ENCODE data around the gene TCAP.

TCAP gene

GRCh38 chr17:39687546-39688474 is 22.7 kb downstream of the TCAP start, which contains the start of gene PGAP3:
Gene PGAP3 (minus strand): TSS chr17:39688057. CDS start chr17:39688014, 43 bp downstream.
- peaks cover 7% of the 10 kb centered on the region for H3K79me1 ChIP-seq (ENCODE audit: low read length)
- H2BK5ac ChIP-seq (ENCODE audit: low read depth, low read length, poor library complexity), result peak within 1 kb of the TSS; percentile 68
- no peaks in the 10 kb centered on the region for H3K9me3 ChIP-seq (ENCODE audit: insufficient read depth, low read depth, low read length)
- peaks cover 5% of the 10 kb centered on the region for H3K79me2 ChIP-seq (ENCODE audit: control insufficient read depth, insufficient read depth, low read length, poor library complexity)
- peak within 1 kb of the TSS; percentile 81 for H3K18ac ChIP-seq (ENCODE audit: low read length)
- H3K4me3 ChIP-seq (ENCODE audit: low read depth, low read length), result peak within 1 kb of the TSS; percentile 75
- peak within 1 kb of the TSS; percentile 97 for H4K8ac ChIP-seq (ENCODE audit: low read depth, low read length)
- peaks cover 3 to 5% of the 10 kb centered on the region in 2 experiments for H3K4me1 ChIP-seq (ENCODE audit: control insufficient read depth in 1 of 2, insufficient read depth in 2 of 2, low read length in 2 of 2)
- H3K23ac ChIP-seq (ENCODE audit: low read length), result no peak within 1 kb of the TSS
- H3K4me2 ChIP-seq (ENCODE audit: low read length), result peak within 1 kb of the TSS; percentile 76
- H3K27ac ChIP-seq (ENCODE audit: low read depth, low read length), result peak within 1 kb of the TSS; percentile 62
- H2BK12ac ChIP-seq (ENCODE audit: low read length), result no peak within 1 kb of the TSS
- peak; percentile 81 for DNase-seq
- WGBS (ENCODE audit: extremely low coverage, insufficient coverage, insufficient read length), result no CpG with 5 or more reads among the region's 45 CpGs
- H3K14ac ChIP-seq (ENCODE audit: low read length), result peak within 1 kb of the TSS; percentile 82
- H3K36me3 ChIP-seq (ENCODE audit: control insufficient read depth in 1 of 2, insufficient read depth in 2 of 2, low read length in 2 of 2), result no peaks in the 10 kb centered on the region
- no peak within 1 kb of the TSS for H3K9ac ChIP-seq (ENCODE audit: low read length)
- H2AFZ ChIP-seq (ENCODE audit: insufficient read depth, low read length, poor library complexity), result peak within 1 kb of the TSS; percentile 100
- H2AK5ac ChIP-seq (ENCODE audit: low read length), result no peak within 1 kb of the TSS
- H3K27me3 ChIP-seq (ENCODE audit: insufficient read depth, low read length), result no peaks in the 10 kb centered on the region
- H3K4ac ChIP-seq (ENCODE audit: low read depth, low read length), result peak within 1 kb of the TSS; percentile 70
- peak within 1 kb of the TSS; percentile 93 for H4K12ac ChIP-seq (ENCODE audit: low read depth, low read length)
- H4K91ac ChIP-seq (ENCODE audit: low read depth, low read length), result peak within 1 kb of the TSS; percentile 93
- peak within 1 kb of the TSS; percentile 79 for H2BK120ac ChIP-seq (ENCODE audit: insufficient read depth, low read length, poor library complexity)

GRCh38 chr17:39688475-39688835 is 23.3 kb downstream of the TCAP start:
- Histone ChIP-seq H2BK120ac (ENCODE audit: insufficient read depth, low read length, poor library complexity) (no peak overlapping the region), H3K14ac (ENCODE audit: low read length) (no peak overlapping the region), H3K9ac (ENCODE audit: low read length) (no peak overlapping the region), H4K12ac (ENCODE audit: low read depth, low read length) (peak overlapping the region; percentile 93), H4K91ac (ENCODE audit: low read depth, low read length) (peak overlapping the region; percentile 93), H2AFZ (ENCODE audit: insufficient read depth, low read length, poor library complexity) (peak overlapping the region; percentile 4), H3K79me2 (ENCODE audit: control insufficient read depth, insufficient read depth, low read length, poor library complexity) (peaks cover 5% of the 10 kb centered on the region), H4K8ac (ENCODE audit: low read depth, low read length) (peak overlapping the region; percentile 97), H3K4me1 (ENCODE audit: control insufficient read depth in 1 of 2, insufficient read depth in 2 of 2, low read length in 2 of 2) (peaks cover 3 to 5% of the 10 kb centered on the region in 2 experiments), H2AK5ac (ENCODE audit: low read length) (no peak overlapping the region), H3K36me3 (ENCODE audit: control insufficient read depth in 1 of 2, insufficient read depth in 2 of 2, low read length in 2 of 2) (no peaks in the 10 kb centered on the region), H3K4ac (ENCODE audit: low read depth, low read length) (peak overlapping the region; percentile 70), H3K9me3 (ENCODE audit: insufficient read depth, low read depth, low read length) (no peaks in the 10 kb centered on the region), H2BK12ac (ENCODE audit: low read length) (no peak overlapping the region), H3K23ac (ENCODE audit: low read length) (no peak overlapping the region), H3K27me3 (ENCODE audit: insufficient read depth, low read length) (no peaks in the 10 kb centered on the region), H3K27ac (ENCODE audit: low read depth, low read length) (no peak overlapping the region), H3K18ac (ENCODE audit: low read length) (no peak overlapping the region), H3K79me1 (ENCODE audit: low read length) (peaks cover 7% of the 10 kb centered on the region), H2BK5ac (ENCODE audit: low read depth, low read length, poor library complexity) (no peak overlapping the region), H3K4me3 (ENCODE audit: low read depth, low read length) (no peak overlapping the region), H3K4me2 (ENCODE audit: low read length) (peak overlapping the region; percentile 76)
- WGBS (ENCODE audit: extremely low coverage, insufficient coverage, insufficient read length), result no CpG with 5 or more reads among the region's 6 CpGs
- DNase-seq, result no peak

GRCh38 chr17:39688945-39689344 is 23.8 kb downstream of the TCAP start:
- Histone ChIP-seq H3K4ac (ENCODE audit: low read depth, low read length) (no peak overlapping the region), H3K79me1 (ENCODE audit: low read length) (peaks cover 7% of the 10 kb centered on the region), H2BK12ac (ENCODE audit: low read length) (no peak overlapping the region), H2BK120ac (ENCODE audit: insufficient read depth, low read length, poor library complexity) (no peak overlapping the region), H2AK5ac (ENCODE audit: low read length) (no peak overlapping the region), H3K9me3 (ENCODE audit: insufficient read depth, low read depth, low read length) (no peaks in the 10 kb centered on the region), H4K91ac (ENCODE audit: low read depth, low read length) (no peak overlapping the region), H3K27ac (ENCODE audit: low read depth, low read length) (no peak overlapping the region), H4K12ac (ENCODE audit: low read depth, low read length) (no peak overlapping the region), H3K4me2 (ENCODE audit: low read length) (no peak overlapping the region), H3K4me3 (ENCODE audit: low read depth, low read length) (no peak overlapping the region), H3K23ac (ENCODE audit: low read length) (no peak overlapping the region), H3K4me1 (ENCODE audit: control insufficient read depth in 1 of 2, insufficient read depth in 2 of 2, low read length in 2 of 2) (peaks cover 3 to 5% of the 10 kb centered on the region in 2 experiments), H3K14ac (ENCODE audit: low read length) (no peak overlapping the region), H3K18ac (ENCODE audit: low read length) (no peak overlapping the region), H2AFZ (ENCODE audit: insufficient read depth, low read length, poor library complexity) (no peak overlapping the region), H3K36me3 (ENCODE audit: control insufficient read depth in 1 of 2, insufficient read depth in 2 of 2, low read length in 2 of 2) (no peaks in the 10 kb centered on the region), H3K27me3 (ENCODE audit: insufficient read depth, low read length) (no peaks in the 10 kb centered on the region), H3K79me2 (ENCODE audit: control insufficient read depth, insufficient read depth, low read length, poor library complexity) (peaks cover 5% of the 10 kb centered on the region), H4K8ac (ENCODE audit: low read depth, low read length) (no peak overlapping the region), H2BK5ac (ENCODE audit: low read depth, low read length, poor library complexity) (no peak overlapping the region), H3K9ac (ENCODE audit: low read length) (no peak overlapping the region)
- no peak for DNase-seq
- no CpG with 5 or more reads among the region's 3 CpGs for WGBS (ENCODE audit: extremely low coverage, insufficient coverage, insufficient read length)

- Histone ChIP-seq H3K27ac (ENCODE audit: low read depth, low read length) (no peak overlapping the region), H4K8ac (ENCODE audit: low read depth, low read length) (no peak overlapping the region), H3K14ac (ENCODE audit: low read length) (no peak overlapping the region), H3K79me2 (ENCODE audit: control insufficient read depth, insufficient read depth, low read length, poor library complexity) (no peaks in the 10 kb centered on the region), H3K36me3 (ENCODE audit: control insufficient read depth in 1 of 2, insufficient read depth in 2 of 2, low read length in 2 of 2) (no peaks in the 10 kb centered on the region), H3K9ac (ENCODE audit: low read length) (no peak overlapping the region), H3K18ac (ENCODE audit: low read length) (no peak overlapping the region), H2AFZ (ENCODE audit: insufficient read depth, low read length, poor library complexity) (no peak overlapping the region), H2AK5ac (ENCODE audit: low read length) (no peak overlapping the region), H3K4me2 (ENCODE audit: low read length) (peak overlapping the region; percentile 19), H2BK12ac (ENCODE audit: low read length) (no peak overlapping the region), H3K79me1 (ENCODE audit: low read length) (peaks cover 4% of the 10 kb centered on the region), H2BK5ac (ENCODE audit: low read depth, low read length, poor library complexity) (no peak overlapping the region), H3K9me3 (ENCODE audit: insufficient read depth, low read depth, low read length) (no peaks in the 10 kb centered on the region), H4K12ac (ENCODE audit: low read depth, low read length) (no peak overlapping the region), H3K4ac (ENCODE audit: low read depth, low read length) (no peak overlapping the region), H2BK120ac (ENCODE audit: insufficient read depth, low read length, poor library complexity) (no peak overlapping the region), H4K91ac (ENCODE audit: low read depth, low read length) (no peak overlapping the region), H3K27me3 (ENCODE audit: insufficient read depth, low read length) (no peaks in the 10 kb centered on the region), H3K23ac (ENCODE audit: low read length) (no peak overlapping the region), H3K4me1 (ENCODE audit: control insufficient read depth in 1 of 2, insufficient read depth in 2 of 2, low read length in 2 of 2) (peaks cover 12 to 16% of the 10 kb centered on the region in 2 experiments), H3K4me3 (ENCODE audit: low read depth, low read length) (no peak overlapping the region)
- DNase-seq, result no peak
- WGBS (ENCODE audit: extremely low coverage, insufficient coverage, insufficient read length), result no CpG with 5 or more reads among the region's 5 CpGs
Observed at GRCh38 chr17:39694593-39694992, 29.4 kb downstream of the TCAP start.
